Activated B cell treated with CpG ODN at 0.5 μM for 24 hours (primary cell): ENCODE results near the gene RNPC3. TPM values are rescaled to one million over a fixed set of nuclear protein-coding genes. Genes with fewer than 3 reads are reported as not detected.

ENCODE experiments used
- ATAC-seq: fragments of 200-7000 bp; cut with Tn5 transposase; one replicate; pipeline ENCODE4 v1.10.0; 2021; ENCODE audit warnings: low read depth, mild to moderate bottlenecking, moderate library complexity
- CTCF ChIA-PET: fragments of 350-600 bp; sonication (Branson Sonifier 250); formaldehyde crosslinking; loops from one replicate; lab custom pipeline; 2021; ENCODE audit warnings: antibody characterized with exemption; lab: Charles Lee
- POLR2A ChIA-PET: fragments of 350-600 bp; sonication (Branson Sonifier 250); formaldehyde crosslinking; loops from one replicate; lab custom pipeline; 2021; ENCODE audit warnings: antibody characterized with exemption; lab: Charles Lee
- DNase-seq: peaks from one replicate; pipeline ENCODE4 v3.0.0; 2022
- H3K27ac Mint-ChIP-seq: one replicate; pipeline ENCODE4 v1.8.0; 2020; ENCODE audit warnings: mixed read lengths
- H3K27me3 Mint-ChIP-seq: one replicate; pipeline ENCODE4 v1.8.0; 2021; ENCODE audit warnings: mixed read lengths
- H3K36me3 Mint-ChIP-seq: one replicate; pipeline ENCODE4 v1.8.0; 2021; ENCODE audit warnings: low read depth, mixed read lengths
- H3K4me1 Mint-ChIP-seq: one replicate; pipeline ENCODE4 v1.8.0; 2021; ENCODE audit warnings: mixed read lengths
- H3K4me3 Mint-ChIP-seq: one replicate; pipeline ENCODE4 v1.8.0; 2020; ENCODE audit warnings: mild to moderate bottlenecking, mixed read lengths
- H3K9me3 Mint-ChIP-seq: one replicate; pipeline ENCODE4 v1.8.0; 2020; ENCODE audit warnings: mixed read lengths
- CTCF ChIP-seq: fragments of 200-600 bp; IDR thresholded peaks from one replicate; pipeline ENCODE4 v1.8.0; 2022; ENCODE audit warnings: antibody characterized with exemption, mild to moderate bottlenecking
- intact Hi-C: fragments of 100-400 bp; cut with micrococcal nuclease; formaldehyde crosslinking; loops from one replicate; pipeline ENCODE4 v1.15.1; 2024
- total RNA-seq: library from RNA; stranded (reverse); gene quantifications from 2 replicates; pipeline ENCODE4 v1.2.3, GENCODE V29; 2022

Gene RNPC3
- total RNA-seq, 1 donor from 2014 or later, result 53.3 TPM

GRCh38 chr1:103496014-103496635 lies 29.4 kb upstream of the RNPC3 start:
- ChIA-PET POLR2A (no interaction called here), CTCF (no interaction called here)
- Mint-ChIP-seq H3K36me3 (no peaks in the 10 kb centered on the region), H3K4me3 (no peak overlapping the region), H3K4me1 (no peaks in the 10 kb centered on the region), H3K27ac (no peak overlapping the region), H3K9me3 (no peaks in the 10 kb centered on the region), H3K27me3 (peaks cover 2% of the 10 kb centered on the region)
- intact Hi-C loops, result no loop called here
- DNase-seq (no peak), ATAC-seq (no peak)
- no peak for TF ChIP-seq CTCF

- ChIA-PET CTCF (no interaction called here), POLR2A (interaction anchor here (0.5 kb wide), 1 partner anchor 35 kb away, joined by 5 read pairs; no protein-coding TSS in a partner anchor)
- H3K4me3 Mint-ChIP-seq, result no peak overlapping the region
- no peak for TF ChIP-seq CTCF
- intact Hi-C loops, result no loop called here
- H3K4me1 Mint-ChIP-seq, result no peaks in the 10 kb centered on the region
- DNase-seq, result no peak
- ATAC-seq, result no peak
- H3K27ac Mint-ChIP-seq, result no peak overlapping the region
- H3K27me3 Mint-ChIP-seq, result peaks cover 2% of the 10 kb centered on the region
- no peaks in the 10 kb centered on the region for H3K9me3 Mint-ChIP-seq
- no peaks in the 10 kb centered on the region for H3K36me3 Mint-ChIP-seq
These were observed 28.1 kb upstream of the RNPC3 start for GRCh38 chr1:103497404-103497803.

GRCh38 chr1:103509250-103509649 lies 16.2 kb upstream of the RNPC3 start:
- ChIA-PET CTCF (no interaction called here), POLR2A (no interaction called here)
- H3K27ac Mint-ChIP-seq, result no peak overlapping the region
- DNase-seq (no peak), ATAC-seq (no peak)
- H3K9me3 Mint-ChIP-seq, result peaks cover 3% of the 10 kb centered on the region
- intact Hi-C loops, result no loop called here
- no peak overlapping the region for H3K4me3 Mint-ChIP-seq
- H3K4me1 Mint-ChIP-seq, result no peaks in the 10 kb centered on the region
- no peak for TF ChIP-seq CTCF
- H3K36me3 Mint-ChIP-seq, result peaks cover 6% of the 10 kb centered on the region
- H3K27me3 Mint-ChIP-seq, result no peaks in the 10 kb centered on the region

- Mint-ChIP-seq H3K9me3 (peaks cover 3% of the 10 kb centered on the region), H3K4me1 (peaks cover 7% of the 10 kb centered on the region), H3K36me3 (peaks cover 6% of the 10 kb centered on the region), H3K27me3 (no peaks in the 10 kb centered on the region), H3K4me3 (no peak overlapping the region), H3K27ac (no peak overlapping the region)
- intact Hi-C loops, result loop anchor here (2.0 to 10.0 kb wide), 2 partner anchors 539 to 963 kb away; no protein-coding TSS in a partner anchor
- ChIA-PET CTCF (interaction anchor here (1.2 kb wide), 2 partner anchors 27 to 407 kb away, joined by 3 to 5 read pairs; no protein-coding TSS in a partner anchor), POLR2A (no interaction called here)
- no peak for TF ChIP-seq CTCF
- DNase-seq (no peak), ATAC-seq (no peak)
These were observed 11.8 kb upstream of the RNPC3 start for GRCh38 chr1:103513711-103514110.

- POLR2A ChIA-PET, result interaction anchor here (1.5 kb wide), 1 partner anchor 11 kb away, joined by 9 read pairs; the partner anchor contains the start of gene RNPC3
- peaks cover 7% of the 10 kb centered on the region for H3K4me1 Mint-ChIP-seq
- CTCF ChIA-PET, result interaction anchor here (0.8 to 1.2 kb wide), 5 partner anchors 9 to 409 kb away, joined by 3 to 5 read pairs (median 3); partner anchors contain the start of gene RNPC3
- no peak overlapping the region for H3K27ac Mint-ChIP-seq
- intact Hi-C loops, result loop anchor here (1.0 to 10.0 kb wide), 4 partner anchors 409 to 1995 kb away; no protein-coding TSS in a partner anchor
- peaks cover 6% of the 10 kb centered on the region for H3K36me3 Mint-ChIP-seq
- peak; percentile 73 for ATAC-seq
- DNase-seq, result no peak
- H3K27me3 Mint-ChIP-seq, result no peaks in the 10 kb centered on the region
- peaks cover 3% of the 10 kb centered on the region for H3K9me3 Mint-ChIP-seq
- no peak overlapping the region for H3K4me3 Mint-ChIP-seq
- peak; percentile 68 for TF ChIP-seq CTCF
These were observed 10.5 kb upstream of the RNPC3 start for GRCh38 chr1:103514920-103515503.
